Keratinocyte (primary cell): ENCODE data around the gene CDC42EP5. TPM values are rescaled to one million over a fixed set of nuclear protein-coding genes. Genes with fewer than 3 reads are reported as not detected.

Experiments used
- DNase-seq: peaks from one replicate; pipeline ENCODE4 v3.0.0-alpha.2; 2011; ENCODE audit warnings: low read depth, missing footprints, low spot score
- FAIRE-seq: peaks from 2 replicates; lab custom pipeline; 2011; peaks lifted over from hg19 to GRCh38; lab: Jason Lieb, UNC
- H2AFZ ChIP-seq: 2 replicates; pipeline ENCODE4 v1.6.0; 2012; ENCODE audit warnings: low read length, control low read depth, inconsistent platforms; ENCODE audit not compliant: control insufficient read depth
- H3K27ac ChIP-seq: 2 replicates; pipeline ENCODE4 v1.5.1; 2011; ENCODE audit warnings: low read length; ENCODE audit not compliant: control insufficient read depth, insufficient read depth
- H3K27me3 ChIP-seq: 3 replicates; pipeline ENCODE4 v1.6.0; 2011; ENCODE audit warnings: low read length; ENCODE audit not compliant: control insufficient read depth, insufficient read depth; ENCODE audit errors: extremely low read depth
- H3K36me3 ChIP-seq, 2 experiments: 2 replicates in 1 of 2; 3 replicates in 1 of 2; pipeline ENCODE4 v1.5.1; 2011; ENCODE audit warnings: low read length in 2 of 2, mild to moderate bottlenecking in 1 of 2; ENCODE audit not compliant: control insufficient read depth in 2 of 2, insufficient read depth in 2 of 2; ENCODE audit errors: extremely low read depth in 1 of 2
- H3K4me1 ChIP-seq: 3 replicates; pipeline ENCODE4 v1.5.1; 2011; ENCODE audit warnings: low read length; ENCODE audit not compliant: control insufficient read depth, insufficient read depth; ENCODE audit errors: extremely low read depth
- H3K4me2 ChIP-seq: 3 replicates; pipeline ENCODE4 v1.6.0; 2011; ENCODE audit warnings: low read depth, low read length; ENCODE audit not compliant: control insufficient read depth, insufficient read depth; ENCODE audit errors: extremely low read depth
- H3K4me3 ChIP-seq, 3 experiments: fragments of 200-600 bp in 1 of 3; sonication (generic) in 1 of 3; 2 replicates in 2 of 3; 3 replicates in 1 of 3; pipeline ENCODE4 v1.5.1; 2011 to 2016; ENCODE audit warnings: low read length in 3 of 3, mild to moderate bottlenecking in 3 of 3, control low read depth in 2 of 3, inconsistent platforms in 1 of 3, low read depth in 1 of 3, mixed read lengths in 1 of 3, mixed run types in 1 of 3, moderate library complexity in 1 of 3; ENCODE audit not compliant: control insufficient read depth in 2 of 3, insufficient read depth in 2 of 3; ENCODE audit errors: extremely low read depth in 1 of 3
- H3K79me2 ChIP-seq: 2 replicates; pipeline ENCODE4 v1.6.0; 2012; ENCODE audit warnings: low read length; ENCODE audit not compliant: control insufficient read depth, insufficient read depth
- H3K9ac ChIP-seq: 3 replicates; pipeline ENCODE4 v1.6.0; 2011; ENCODE audit warnings: low read length; ENCODE audit not compliant: control insufficient read depth, insufficient read depth; ENCODE audit errors: extremely low read depth
- H3K9me1 ChIP-seq: 3 replicates; pipeline ENCODE4 v1.6.0; 2011; ENCODE audit warnings: low read length; ENCODE audit not compliant: control insufficient read depth, insufficient read depth; ENCODE audit errors: extremely low read depth
- H3K9me3 ChIP-seq: 2 replicates; pipeline ENCODE4 v1.5.1; 2012; ENCODE audit warnings: low read depth, low read length; ENCODE audit not compliant: control insufficient read depth
- H4K20me1 ChIP-seq: 3 replicates; pipeline ENCODE4 v1.6.0; 2011; ENCODE audit warnings: low read length; ENCODE audit not compliant: control insufficient read depth, insufficient read depth; ENCODE audit errors: extremely low read depth
- EZH2 ChIP-seq: IDR thresholded peaks from one replicate; pipeline ENCODE4 v1.6.1; 2012; ENCODE audit warnings: inconsistent platforms, mild to moderate bottlenecking, low read length, moderate library complexity
- dilution Hi-C: fragments of 300-500 bp; cut with MboI; formaldehyde crosslinking; loops from one replicate; pipeline ENCODE4 v1.7.0; 2020; ENCODE audit warnings: low sequenced_read_pairs; ENCODE audit not compliant: extremely low pct_ligation_motif_present
- polyA plus RNA-seq, 5 experiments: library from polyadenylated mRNA; depleted of rRNA in 3 of 5; stranded (reverse) in 3 of 5; stranded (forward) in 1 of 5; unstranded in 1 of 5; fragments of >200 nt; gene quantifications; 1 replicate in 1 of 5; 2 replicates in 3 of 5; 3 replicates in 1 of 5; pipeline versions ENCODE4 v1.2.1 to v1.2.3, GENCODE V29; 2011 to 2012; ENCODE audit warnings: missing spikeins in 2 of 5, low read depth in 1 of 5, low replicate concordance in 1 of 5
- TF ChIP-seq, protein P1 (sequence below), 3 experiments: IDR thresholded peaks in 1 of 3; conservative IDR thresholded peaks in 1 of 3; optimal IDR thresholded peaks in 1 of 3; 2 replicates in 2 of 3; 3 replicates in 1 of 3; pipeline versions ENCODE3 to v1.5.1; 2011; ENCODE audit warnings: low read length in 3 of 3, mild to moderate bottlenecking in 3 of 3, moderate library complexity in 2 of 3, control low read depth in 1 of 3, inconsistent platforms in 1 of 3; ENCODE audit not compliant: insufficient read depth in 2 of 3; ENCODE audit errors: extremely low read depth in 1 of 3

The CDC42EP5 gene
- polyA plus RNA-seq, 1 donor (not counting 4 experiments of a cell fraction or from before 2014, with no cell fraction given), result 8.6 TPM

DNA sequence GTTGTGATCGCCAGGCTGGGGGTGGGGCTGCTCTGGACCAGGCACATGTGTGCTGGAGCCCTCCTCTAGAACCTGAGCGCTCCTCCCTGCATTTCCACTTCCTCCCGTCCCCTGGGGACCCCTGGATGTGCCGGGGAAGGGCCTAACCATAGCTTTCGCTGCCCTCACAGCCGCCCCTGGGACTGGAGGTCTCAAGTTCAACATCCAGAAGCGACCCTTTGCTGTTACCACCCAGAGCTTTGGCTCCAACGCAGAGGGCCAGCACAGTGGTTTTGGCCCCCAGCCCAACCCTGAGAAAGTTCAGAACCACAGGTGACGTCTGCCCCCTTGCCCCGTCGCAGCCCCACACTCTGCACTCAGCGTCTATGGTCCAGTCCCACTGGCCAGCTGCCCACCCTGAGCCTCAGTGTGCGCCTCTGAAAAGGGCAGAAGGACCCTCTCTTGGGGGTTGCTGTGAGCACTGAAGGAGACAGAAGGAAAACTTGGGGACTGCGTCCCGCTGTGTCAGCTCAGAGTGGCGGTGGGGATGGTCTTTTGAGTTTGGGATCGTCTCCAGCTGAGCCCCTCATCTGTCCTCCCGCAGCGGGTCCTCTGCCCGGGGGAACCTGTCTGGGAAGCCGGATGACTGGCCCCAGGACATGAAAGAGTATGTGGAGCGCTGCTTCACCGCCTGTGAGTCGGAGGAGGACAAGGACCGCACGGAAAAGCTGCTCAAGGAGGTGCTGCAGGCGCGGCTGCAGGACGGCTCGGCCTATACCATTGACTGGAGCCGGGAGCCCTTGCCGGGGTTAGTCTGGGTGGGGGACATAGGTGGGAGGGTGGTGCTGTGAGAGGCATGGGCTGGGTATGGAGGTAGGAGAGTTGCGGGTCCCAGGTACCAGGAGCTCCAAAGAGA lies 18.1 kb downstream of the CDC42EP5 start:
- TF ChIP-seq EZH2, result no peak
- TF ChIP-seq, protein P1, sequence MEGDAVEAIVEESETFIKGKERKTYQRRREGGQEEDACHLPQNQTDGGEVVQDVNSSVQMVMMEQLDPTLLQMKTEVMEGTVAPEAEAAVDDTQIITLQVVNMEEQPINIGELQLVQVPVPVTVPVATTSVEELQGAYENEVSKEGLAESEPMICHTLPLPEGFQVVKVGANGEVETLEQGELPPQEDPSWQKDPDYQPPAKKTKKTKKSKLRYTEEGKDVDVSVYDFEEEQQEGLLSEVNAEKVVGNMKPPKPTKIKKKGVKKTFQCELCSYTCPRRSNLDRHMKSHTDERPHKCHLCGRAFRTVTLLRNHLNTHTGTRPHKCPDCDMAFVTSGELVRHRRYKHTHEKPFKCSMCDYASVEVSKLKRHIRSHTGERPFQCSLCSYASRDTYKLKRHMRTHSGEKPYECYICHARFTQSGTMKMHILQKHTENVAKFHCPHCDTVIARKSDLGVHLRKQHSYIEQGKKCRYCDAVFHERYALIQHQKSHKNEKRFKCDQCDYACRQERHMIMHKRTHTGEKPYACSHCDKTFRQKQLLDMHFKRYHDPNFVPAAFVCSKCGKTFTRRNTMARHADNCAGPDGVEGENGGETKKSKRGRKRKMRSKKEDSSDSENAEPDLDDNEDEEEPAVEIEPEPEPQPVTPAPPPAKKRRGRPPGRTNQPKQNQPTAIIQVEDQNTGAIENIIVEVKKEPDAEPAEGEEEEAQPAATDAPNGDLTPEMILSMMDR (optimal IDR thresholded peaks at IDR 0.05 in 1 of 3, IDR thresholded peaks at IDR 0.05 in 1 of 3, conservative IDR thresholded peaks at IDR 0.05 in 1 of 3; ENCODE audit: extremely low read depth in 1 of 3, insufficient read depth in 2 of 3, low read length in 3 of 3), result no peak
- H2AFZ ChIP-seq, result no peak overlapping the region
- H3K36me3 ChIP-seq, result peaks cover 70 to 74% of the 10 kb centered on the region in 2 experiments
- no peaks in the 10 kb centered on the region for H3K9me3 ChIP-seq
- no peak overlapping the region for H3K4me2 ChIP-seq
- FAIRE-seq (no peak), DNase-seq (no peak)
- H3K4me1 ChIP-seq, result peaks cover 14% of the 10 kb centered on the region
- dilution Hi-C loops, result no loop called here
- H3K9me1 ChIP-seq, result peaks cover 2% of the 10 kb centered on the region
- peaks cover 97% of the 10 kb centered on the region for H3K79me2 ChIP-seq
- H3K27ac ChIP-seq, result no peak overlapping the region
- no peak overlapping the region for H3K9ac ChIP-seq
- H3K4me3 ChIP-seq, result no peak overlapping the region
- no peaks in the 10 kb centered on the region for H3K27me3 ChIP-seq
- peaks cover 27% of the 10 kb centered on the region for H4K20me1 ChIP-seq

DNA sequence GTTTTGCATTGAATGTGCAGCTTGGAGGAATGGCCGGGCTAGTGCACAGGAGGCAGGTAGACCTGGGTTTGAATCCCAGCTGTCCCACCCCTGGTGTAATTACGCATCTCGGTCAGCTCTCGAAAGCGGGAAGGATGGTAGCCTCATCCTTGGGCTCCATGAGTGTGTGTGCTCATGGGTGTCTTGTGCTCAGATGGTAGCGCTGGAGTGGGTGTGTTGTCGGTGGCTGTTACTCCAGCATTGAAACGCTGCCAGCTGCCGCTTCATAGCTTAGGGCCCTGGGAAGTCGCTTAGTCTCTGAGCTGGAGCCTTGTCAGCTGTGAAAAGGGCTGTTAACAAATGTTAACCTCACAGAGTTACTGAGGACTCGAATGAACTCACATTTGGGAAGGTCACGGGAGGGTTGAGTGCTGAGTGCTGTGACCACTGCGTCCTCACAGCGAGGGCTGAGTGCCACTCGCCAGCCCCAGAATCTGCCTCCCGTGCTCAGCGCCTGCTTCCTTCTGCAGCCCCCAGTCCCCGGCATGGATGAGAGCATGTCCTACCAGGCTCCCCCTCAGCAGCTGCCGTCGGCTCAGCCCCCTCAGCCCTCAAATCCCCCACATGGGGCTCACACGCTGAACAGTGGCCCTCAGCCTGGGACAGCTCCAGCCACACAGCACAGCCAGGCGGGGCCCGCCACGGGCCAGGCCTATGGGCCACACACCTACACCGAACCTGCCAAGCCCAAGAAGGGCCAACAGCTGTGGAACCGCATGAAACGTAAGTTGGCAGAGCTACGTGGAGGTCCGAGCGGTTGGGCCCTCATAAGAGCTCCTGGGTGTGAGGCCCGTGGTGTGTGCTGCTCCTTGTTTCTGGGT lies 18.9 kb downstream of the CDC42EP5 start:
- Histone ChIP-seq H3K27ac (no peak overlapping the region), H3K36me3 (peaks cover 66 to 73% of the 10 kb centered on the region in 2 experiments), H3K4me1 (peaks cover 14% of the 10 kb centered on the region), H3K9ac (no peak overlapping the region), H3K79me2 (peaks cover 98% of the 10 kb centered on the region), H4K20me1 (peaks cover 26% of the 10 kb centered on the region), H3K27me3 (no peaks in the 10 kb centered on the region), H2AFZ (no peak overlapping the region), H3K9me3 (no peaks in the 10 kb centered on the region), H3K4me3 (no peak overlapping the region), H3K9me1 (peaks cover 2% of the 10 kb centered on the region), H3K4me2 (no peak overlapping the region)
- dilution Hi-C loops, result no loop called here
- no peak for DNase-seq
- no peak for FAIRE-seq
- TF ChIP-seq, protein P1 (optimal IDR thresholded peaks at IDR 0.05 in 1 of 3, IDR thresholded peaks at IDR 0.05 in 1 of 3, conservative IDR thresholded peaks at IDR 0.05 in 1 of 3; ENCODE audit: extremely low read depth in 1 of 3, insufficient read depth in 2 of 3, low read length in 3 of 3), result no peak
- TF ChIP-seq EZH2, result no peak
